Neuron (in vitro differentiated cells): ENCODE measurements around the gene RSAD1.

ENCODE experiments used
- H2AFZ ChIP-seq: one replicate; pipeline ENCODE4 v1.6.1; 2013; ENCODE audit warnings: low read depth, mild to moderate bottlenecking, inconsistent platforms, low read length, moderate library complexity
- H3K27me3 ChIP-seq: one replicate; pipeline ENCODE4 v1.6.1; 2013; ENCODE audit warnings: low read length; ENCODE audit not compliant: insufficient read depth
- H3K36me3 ChIP-seq: one replicate; pipeline ENCODE4 v1.6.1; 2013; ENCODE audit warnings: low read length; ENCODE audit not compliant: insufficient read depth
- H3K4me1 ChIP-seq: one replicate; pipeline ENCODE4 v1.6.1; 2013; ENCODE audit warnings: low read length; ENCODE audit not compliant: insufficient read depth
- H3K4me3 ChIP-seq: 2 replicates; pipeline ENCODE4 v1.5.1; 2013; ENCODE audit warnings: mild to moderate bottlenecking, low read length, moderate library complexity
- H3K9me3 ChIP-seq: one replicate; pipeline ENCODE4 v1.6.1; 2013; ENCODE audit warnings: low read length

Gene RSAD1

GRCh38 chr17:50478391-50479381 lies at the start of gene RSAD1:
RSAD1 (plus strand) TSS chr17:50478860; CDS start chr17:50478885, 25 bp downstream.
- Histone ChIP-seq H3K4me3 (peak within 1 kb of the TSS; percentile 83), H2AFZ (peak within 1 kb of the TSS; percentile 82), H3K9me3 (no peaks in the 10 kb centered on the region), H3K4me1 (peaks cover 12% of the 10 kb centered on the region), H3K36me3 (peaks cover 3% of the 10 kb centered on the region), H3K27me3 (peaks cover 12% of the 10 kb centered on the region)

GRCh38 chr17:50429793-50430192 lies 48.9 kb upstream of the RSAD1 start:
- Histone ChIP-seq H2AFZ (no peak overlapping the region), H3K9me3 (no peaks in the 10 kb centered on the region), H3K4me1 (no peaks in the 10 kb centered on the region), H3K27me3 (peaks cover 2% of the 10 kb centered on the region), H3K4me3 (no peak overlapping the region), H3K36me3 (no peaks in the 10 kb centered on the region)

- Histone ChIP-seq H3K4me1 (no peaks in the 10 kb centered on the region), H3K36me3 (no peaks in the 10 kb centered on the region), H3K4me3 (no peak overlapping the region), H3K9me3 (no peaks in the 10 kb centered on the region), H3K27me3 (peaks cover 2% of the 10 kb centered on the region), H2AFZ (no peak overlapping the region)
Observed at GRCh38 chr17:50430821-50431618, 47.6 kb upstream of the RSAD1 start.

- Histone ChIP-seq H3K36me3 (no peaks in the 10 kb centered on the region), H2AFZ (no peak overlapping the region), H3K4me3 (no peak overlapping the region), H3K9me3 (no peaks in the 10 kb centered on the region), H3K4me1 (no peaks in the 10 kb centered on the region), H3K27me3 (peaks cover 2% of the 10 kb centered on the region)
Observed at GRCh38 chr17:50432125-50432762, 46.4 kb upstream of the RSAD1 start.

- H3K27me3 ChIP-seq: no peaks in the 10 kb centered on the region
- no peak overlapping the region for H2AFZ ChIP-seq
- no peak overlapping the region for H3K4me3 ChIP-seq
- no peaks in the 10 kb centered on the region for H3K4me1 ChIP-seq
- H3K36me3 ChIP-seq: no peaks in the 10 kb centered on the region
- no peaks in the 10 kb centered on the region for H3K9me3 ChIP-seq
Observed at GRCh38 chr17:50437409-50437808, 41.3 kb upstream of the RSAD1 start.

- Histone ChIP-seq H3K4me1 (no peaks in the 10 kb centered on the region), H3K36me3 (no peaks in the 10 kb centered on the region), H3K4me3 (no peak overlapping the region), H3K9me3 (no peaks in the 10 kb centered on the region), H2AFZ (no peak overlapping the region), H3K27me3 (no peaks in the 10 kb centered on the region)
Observed at GRCh38 chr17:50439008-50439407, 39.7 kb upstream of the RSAD1 start.

GRCh38 chr17:50440172-50440837 lies 38.4 kb upstream of the RSAD1 start:
- no peaks in the 10 kb centered on the region for H3K36me3 ChIP-seq
- no peak overlapping the region for H2AFZ ChIP-seq
- H3K27me3 ChIP-seq: no peaks in the 10 kb centered on the region
- no peak overlapping the region for H3K4me3 ChIP-seq
- no peaks in the 10 kb centered on the region for H3K9me3 ChIP-seq
- H3K4me1 ChIP-seq: no peaks in the 10 kb centered on the region

GRCh38 chr17:50440838-50441829 lies 37.5 kb upstream of the RSAD1 start:
- H3K36me3 ChIP-seq: no peaks in the 10 kb centered on the region
- H3K4me3 ChIP-seq: no peak overlapping the region
- H2AFZ ChIP-seq: no peak overlapping the region
- H3K9me3 ChIP-seq: no peaks in the 10 kb centered on the region
- H3K27me3 ChIP-seq: no peaks in the 10 kb centered on the region
- H3K4me1 ChIP-seq: no peaks in the 10 kb centered on the region

GRCh38 chr17:50443505-50443974 lies 35.1 kb upstream of the RSAD1 start:
- H3K4me1 ChIP-seq: no peaks in the 10 kb centered on the region
- H3K36me3 ChIP-seq: no peaks in the 10 kb centered on the region
- no peaks in the 10 kb centered on the region for H3K27me3 ChIP-seq
- no peak overlapping the region for H3K4me3 ChIP-seq
- no peaks in the 10 kb centered on the region for H3K9me3 ChIP-seq
- no peak overlapping the region for H2AFZ ChIP-seq

- no peak overlapping the region for H3K4me3 ChIP-seq
- no peaks in the 10 kb centered on the region for H3K9me3 ChIP-seq
- H3K27me3 ChIP-seq: no peaks in the 10 kb centered on the region
- H2AFZ ChIP-seq: no peak overlapping the region
- no peaks in the 10 kb centered on the region for H3K36me3 ChIP-seq
- H3K4me1 ChIP-seq: no peaks in the 10 kb centered on the region
Observed at GRCh38 chr17:50444841-50445715, 33.6 kb upstream of the RSAD1 start.

- no peaks in the 10 kb centered on the region for H3K27me3 ChIP-seq
Observed at GRCh38 chr17:50445730-50446325, 32.8 kb upstream of the RSAD1 start.

More at GRCh38 chr17:50445730-50446325, 32.8 kb upstream of the RSAD1 start:
- no peak overlapping the region for H2AFZ ChIP-seq
- no peaks in the 10 kb centered on the region for H3K9me3 ChIP-seq
- H3K36me3 ChIP-seq: no peaks in the 10 kb centered on the region
- no peaks in the 10 kb centered on the region for H3K4me1 ChIP-seq
- H3K4me3 ChIP-seq: no peak overlapping the region
